NT2/D1 (cell line): ENCODE measurements around the gene ETF1.

Experiments
- SUZ12 ChIP-seq: IDR thresholded peaks from 2 replicates; pipeline ENCODE4 v1.6.1; 2011; ENCODE audit not compliant: insufficient read length, insufficient read depth; ENCODE audit errors: extremely low read depth
- YY1 ChIP-seq: IDR thresholded peaks from 2 replicates; pipeline ENCODE4 v1.6.1; 2011; ENCODE audit not compliant: insufficient read length, insufficient read depth

- TF ChIP-seq SUZ12 (no peak), YY1 (no peak)
Observed at GRCh38 chr5:138457531-138458275, 85.3 kb downstream of the ETF1 start.
